A549 (cell line): Measurements from ENCODE around the gene MEGF8.
A peak's percentile ranks its signal among the peaks of the same experiment; 100 is the strongest.

ENCODE experiments used
- CEBPB ChIP-seq, 2 experiments: fragments of >200 bp in 1 of 2; sonication (Bioruptor Twin) in 1 of 2; formaldehyde crosslinking in 1 of 2; IDR thresholded peaks; 2 replicates each; pipeline ENCODE4 v1.6.1; 2012 to 2016
- CHD2 ChIP-seq: fragments of 150-350 bp; IDR thresholded peaks from 2 replicates; pipeline ENCODE4 v1.6.1; 2014; ENCODE audit warnings: low read length; ENCODE audit not compliant: partially characterized antibody
- ELK1 ChIP-seq: fragments of 150-350 bp; IDR thresholded peaks from 2 replicates; pipeline ENCODE4 v1.6.1; 2014; ENCODE audit warnings: low read depth, mild to moderate bottlenecking, low read length
- JUNB ChIP-seq: fragments of >200 bp; sonication (Bioruptor Twin); formaldehyde crosslinking; IDR thresholded peaks from 2 replicates; pipeline ENCODE4 v1.6.1; 2016
- KDM1A ChIP-seq: fragments of 200-600 bp; sonication (generic); IDR thresholded peaks from 2 replicates; pipeline ENCODE4 v1.6.1; 2016; ENCODE audit warnings: low read depth, mild to moderate bottlenecking
- MAX ChIP-seq: IDR thresholded peaks from 2 replicates; pipeline ENCODE4 v1.6.1; 2012
- MYC ChIP-seq: IDR thresholded peaks from 2 replicates; pipeline ENCODE4 v1.6.1; 2012; ENCODE audit warnings: mild to moderate bottlenecking, inconsistent platforms, low read length, improper control_type of control experiment, borderline replicate concordance
- PBX3 ChIP-seq: IDR thresholded peaks from 2 replicates; pipeline ENCODE4 v1.6.1; 2012
- POLR2A ChIP-seq: IDR thresholded peaks from 2 replicates; pipeline ENCODE4 v1.6.1; 2012; ENCODE audit warnings: mild to moderate bottlenecking, low read length
- TF ChIP-seq, protein P1 (sequence below): fragments of >200 bp; sonication (Bioruptor Twin); formaldehyde crosslinking; IDR thresholded peaks from 3 replicates; pipeline ENCODE4 v1.5.1; 2016

DNA sequence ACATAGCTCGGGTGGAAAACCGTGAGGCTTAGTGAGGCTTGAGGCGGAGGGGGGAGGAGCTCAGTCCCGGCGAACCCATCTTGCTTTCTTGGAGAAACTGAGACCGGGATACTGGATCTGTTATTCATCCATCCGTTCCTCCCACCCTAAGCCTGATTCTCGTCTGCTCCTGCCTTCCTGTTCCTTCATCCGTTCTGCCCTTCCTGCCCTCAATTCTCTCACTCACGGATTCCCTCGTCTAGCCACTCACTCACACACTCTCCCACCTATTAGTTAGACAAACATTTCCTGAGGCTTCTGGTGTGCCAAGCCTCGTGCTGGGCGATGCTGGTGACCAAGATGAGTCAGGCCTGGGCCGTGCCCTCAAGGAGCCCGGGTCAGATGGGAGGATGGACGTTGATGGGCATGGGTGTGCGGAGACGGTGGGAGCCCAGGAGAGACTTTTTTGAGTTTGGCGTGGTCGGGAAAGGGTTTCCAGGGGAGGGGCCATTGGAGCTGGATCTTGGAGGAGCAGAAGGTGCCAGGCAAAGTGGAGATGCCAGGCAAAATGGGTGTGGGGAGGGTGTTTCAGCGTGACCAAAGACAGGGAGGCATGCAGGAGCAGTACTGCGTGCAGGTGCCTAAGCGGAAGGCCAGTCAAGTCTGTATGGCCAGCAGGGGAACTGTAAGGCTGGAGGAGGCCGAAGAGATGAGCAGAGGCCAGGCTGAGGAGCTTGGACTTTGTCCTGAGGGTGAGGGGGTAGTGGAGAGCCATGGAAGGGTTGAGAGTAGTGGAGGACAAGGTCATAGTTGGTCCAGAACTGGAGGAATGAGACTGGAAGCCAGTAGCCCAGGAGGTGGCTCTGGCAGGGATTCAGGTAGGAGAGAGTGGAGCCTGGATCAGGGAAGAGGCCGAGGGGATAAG, 72.1 kb downstream of the MEGF8 start:
- TF ChIP-seq POLR2A (no peak), ELK1 (no peak), CHD2 (no peak), PBX3 (no peak), MAX (peak; percentile 39; the same call in 1 of the 2 replicates), JUNB (no peak), CEBPB (IDR thresholded peaks at IDR 0.05) (no peak), KDM1A (no peak), MYC (no peak)
- TF ChIP-seq, protein P1, sequence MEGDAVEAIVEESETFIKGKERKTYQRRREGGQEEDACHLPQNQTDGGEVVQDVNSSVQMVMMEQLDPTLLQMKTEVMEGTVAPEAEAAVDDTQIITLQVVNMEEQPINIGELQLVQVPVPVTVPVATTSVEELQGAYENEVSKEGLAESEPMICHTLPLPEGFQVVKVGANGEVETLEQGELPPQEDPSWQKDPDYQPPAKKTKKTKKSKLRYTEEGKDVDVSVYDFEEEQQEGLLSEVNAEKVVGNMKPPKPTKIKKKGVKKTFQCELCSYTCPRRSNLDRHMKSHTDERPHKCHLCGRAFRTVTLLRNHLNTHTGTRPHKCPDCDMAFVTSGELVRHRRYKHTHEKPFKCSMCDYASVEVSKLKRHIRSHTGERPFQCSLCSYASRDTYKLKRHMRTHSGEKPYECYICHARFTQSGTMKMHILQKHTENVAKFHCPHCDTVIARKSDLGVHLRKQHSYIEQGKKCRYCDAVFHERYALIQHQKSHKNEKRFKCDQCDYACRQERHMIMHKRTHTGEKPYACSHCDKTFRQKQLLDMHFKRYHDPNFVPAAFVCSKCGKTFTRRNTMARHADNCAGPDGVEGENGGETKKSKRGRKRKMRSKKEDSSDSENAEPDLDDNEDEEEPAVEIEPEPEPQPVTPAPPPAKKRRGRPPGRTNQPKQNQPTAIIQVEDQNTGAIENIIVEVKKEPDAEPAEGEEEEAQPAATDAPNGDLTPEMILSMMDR = no peak
